ENCODE results near the gene LGR6.

GRCh38 chr1:202214089-202214843 is 20.7 kb downstream of the LGR6 start:
- TF ChIP-seq CTCF (conservative IDR thresholded peaks at IDR 0.05; ENCODE audit: low read length) (no peak), EZH2phosphoT487 (IDR thresholded peaks at IDR 0.05; ENCODE audit: borderline replicate concordance) (no peak)

Measured in Loucy (cell line).